ENCODE results near the gene CLDN6.
"Not testable (repeated sequence)": the region's sequence is repeated elsewhere in the genome, so short reads cannot be mapped to it uniquely, and the experiment has no call there.

- not testable (repeated sequence) for TF ChIP-seq CTCF (conservative IDR thresholded peaks at IDR 0.05; ENCODE audit: low read length); EZH2phosphoT487 (IDR thresholded peaks at IDR 0.05; ENCODE audit: borderline replicate concordance, low read depth, low read length)
Measured at GRCh38 chr16:3055734-3056115, 37.7 kb upstream of the CLDN6 start.
